Activated T-helper 1 cell treated with anti-CD3 and anti-CD28 coated beads, Interleukin-2, amount 50 U/mL, for 16 hours (primary cell): ENCODE data around the gene PRPF6.

Source experiments
- DNase-seq, 2 donors: peaks; one replicate each; pipeline ENCODE4 v3.0.0-alpha.2; 2020; ENCODE audit warnings: low read depth in 1 of 2, low spot score in 1 of 2

Gene PRPF6

DNA sequence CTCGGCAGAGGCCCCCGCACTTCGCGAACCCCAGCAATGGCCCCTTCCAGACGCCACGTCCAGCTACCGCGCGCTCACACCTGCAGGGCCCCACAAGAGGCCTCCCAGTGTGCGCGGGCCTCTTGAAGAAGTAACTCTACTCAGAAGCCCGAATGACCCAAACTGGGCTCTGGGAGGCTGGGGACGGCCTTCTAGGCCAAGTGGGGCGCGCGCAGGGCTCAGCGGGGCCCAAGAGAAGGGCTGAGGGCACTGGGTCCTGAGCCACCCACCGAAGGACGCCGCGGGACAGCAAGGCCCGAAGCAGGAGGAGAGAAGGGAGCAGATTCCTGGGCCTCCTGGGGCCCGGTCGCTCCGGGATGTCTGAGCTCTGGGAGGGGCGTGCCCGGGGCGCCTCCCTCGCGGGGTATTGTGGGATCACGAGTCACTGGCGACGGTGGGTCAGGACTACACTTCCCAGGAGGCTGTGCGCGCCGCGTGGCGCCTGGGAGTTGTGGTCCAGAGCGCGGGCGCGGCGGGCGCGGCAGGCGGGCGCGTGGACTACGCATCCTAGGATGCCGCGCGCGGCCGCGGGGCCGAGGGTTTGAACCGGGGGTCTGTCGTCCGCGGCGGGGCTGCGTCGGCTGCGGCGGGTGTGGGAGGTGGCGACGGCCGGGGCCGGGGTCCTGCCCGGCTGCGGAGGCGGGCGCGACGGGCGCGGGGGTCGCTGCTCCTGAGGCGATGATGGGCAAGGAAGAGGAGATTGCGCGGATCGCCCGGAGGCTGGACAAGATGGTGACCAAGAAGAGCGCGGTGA, 81.9 kb downstream of the PRPF6 start, which contains the start of gene TCEA2:
TSS of gene TCEA2 (plus strand) at position 603 of the 793 bp plus-strand sequence. CDS start at position 718, 115 bp downstream.
- peak; percentile 89 for DNase-seq

DNA sequence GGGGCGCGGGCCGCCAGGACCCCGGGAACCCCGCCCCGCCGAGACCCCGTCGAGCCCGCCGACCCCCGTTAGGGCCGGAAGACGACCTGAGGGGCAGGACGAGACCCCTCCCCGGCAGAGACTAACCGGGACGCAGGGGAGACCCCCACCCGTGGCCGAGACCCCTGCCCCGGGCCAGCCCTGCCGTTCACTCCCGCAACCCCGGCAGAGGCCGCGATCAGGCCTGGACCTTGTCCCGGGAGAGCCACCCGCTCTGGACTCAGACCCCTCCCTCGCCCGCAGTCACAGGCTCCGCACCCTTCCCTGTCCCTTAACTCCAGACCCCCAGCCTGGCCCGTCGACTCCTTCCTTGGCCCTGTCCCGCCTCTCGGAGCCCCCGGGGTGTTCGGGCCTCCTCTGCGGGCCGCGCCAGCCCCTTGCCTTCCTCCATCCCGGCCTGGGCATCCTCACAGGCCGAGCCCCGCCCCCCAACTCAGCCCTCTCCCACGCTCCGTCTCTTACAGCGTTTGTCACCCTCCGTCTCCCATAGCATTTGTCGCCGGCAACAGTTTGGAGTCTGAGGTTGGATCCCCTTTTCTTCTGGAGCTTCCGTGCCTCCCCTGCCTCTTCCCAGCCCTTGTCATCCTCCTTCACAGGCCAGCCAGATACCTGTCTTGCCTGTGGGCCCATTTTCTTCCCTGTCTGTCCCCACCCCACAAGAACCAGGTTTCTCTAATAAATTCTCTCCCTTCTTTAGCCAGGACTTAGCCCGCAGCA, 82.6 kb downstream of the PRPF6 start:
- no peak for DNase-seq

DNA sequence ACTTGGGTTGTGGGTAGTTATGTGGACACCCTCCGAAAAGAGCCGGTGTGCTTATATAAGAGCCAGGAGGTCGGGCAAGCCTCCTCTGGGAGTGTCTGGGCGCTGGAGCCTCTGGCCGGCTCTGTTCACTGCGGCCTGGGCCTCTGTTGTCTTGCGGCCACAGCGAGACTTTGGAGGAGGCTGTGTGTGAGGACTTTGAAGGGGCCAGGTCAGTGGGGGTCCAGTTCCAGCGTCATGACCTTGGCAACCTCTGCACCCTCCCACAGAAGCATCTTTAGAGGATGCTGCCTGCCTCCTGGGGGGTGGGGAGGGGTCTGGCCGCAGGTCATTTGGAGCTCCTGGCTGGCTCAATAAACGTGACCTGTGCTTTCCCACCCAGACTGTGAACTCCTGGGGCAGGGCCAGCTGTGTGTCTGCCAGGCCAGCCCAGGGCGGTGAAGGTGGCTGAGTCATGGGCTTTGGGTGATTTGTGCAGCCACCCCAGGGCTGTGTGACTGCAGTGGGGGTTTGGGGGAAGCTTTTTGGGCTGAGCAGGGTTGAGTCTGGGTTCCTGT, 83.3 kb downstream of the PRPF6 start:
- no peak for DNase-seq

DNA sequence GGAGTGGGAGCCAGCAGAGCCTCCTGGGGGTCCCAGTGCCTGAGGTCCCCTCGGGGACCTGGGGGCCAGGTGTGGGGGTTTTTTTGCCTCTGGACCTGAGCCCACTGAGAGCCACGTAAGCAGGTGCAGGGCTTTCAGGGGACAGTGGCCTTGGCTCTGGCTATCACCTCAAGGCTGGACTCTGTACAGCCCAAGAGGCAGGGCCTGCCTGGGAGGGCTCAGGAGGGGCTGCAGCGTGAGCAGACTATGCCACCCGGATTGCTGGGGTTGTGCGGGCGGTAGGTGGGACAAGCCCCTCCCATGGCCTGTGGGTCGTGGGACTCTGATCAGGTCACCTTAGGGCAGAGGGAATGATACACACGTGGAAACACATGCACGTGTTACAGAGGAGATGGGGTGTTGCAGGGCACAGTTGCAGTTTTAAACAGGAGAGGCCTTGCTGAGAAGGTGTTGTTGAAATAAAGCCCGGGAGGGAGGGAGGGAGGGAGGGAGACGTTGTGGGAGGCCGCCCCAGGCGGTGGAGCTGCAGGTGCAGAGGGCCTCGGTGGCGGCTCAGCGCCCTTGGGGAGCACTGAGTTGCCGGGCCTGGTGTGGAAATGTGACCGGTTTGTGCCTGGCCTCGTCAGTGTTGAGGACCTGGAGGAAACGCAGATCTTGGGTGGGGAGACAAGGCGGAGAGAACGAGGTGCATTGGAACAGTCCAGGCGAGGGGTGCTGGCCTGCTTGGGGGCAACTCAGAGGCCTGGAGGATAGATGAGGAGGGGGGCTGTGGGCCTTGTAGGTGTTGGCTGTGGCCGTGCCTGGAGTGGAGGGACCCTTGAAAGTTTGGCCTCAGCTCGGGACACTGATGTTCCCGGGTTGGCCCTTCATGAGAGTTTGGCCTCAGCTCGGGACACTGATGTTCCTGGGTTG, 84.4 kb downstream of the PRPF6 start:
- DNase-seq: no peak

GRCh38 chr20:64065974-64066343, 85.0 kb downstream of the PRPF6 start:
- DNase-seq: no peak

GRCh38 chr20:64067005-64067632, 86.2 kb downstream of the PRPF6 start:
- no peak for DNase-seq

GRCh38 chr20:64067733-64068307, 86.9 kb downstream of the PRPF6 start:
- DNase-seq: no peak

DNA sequence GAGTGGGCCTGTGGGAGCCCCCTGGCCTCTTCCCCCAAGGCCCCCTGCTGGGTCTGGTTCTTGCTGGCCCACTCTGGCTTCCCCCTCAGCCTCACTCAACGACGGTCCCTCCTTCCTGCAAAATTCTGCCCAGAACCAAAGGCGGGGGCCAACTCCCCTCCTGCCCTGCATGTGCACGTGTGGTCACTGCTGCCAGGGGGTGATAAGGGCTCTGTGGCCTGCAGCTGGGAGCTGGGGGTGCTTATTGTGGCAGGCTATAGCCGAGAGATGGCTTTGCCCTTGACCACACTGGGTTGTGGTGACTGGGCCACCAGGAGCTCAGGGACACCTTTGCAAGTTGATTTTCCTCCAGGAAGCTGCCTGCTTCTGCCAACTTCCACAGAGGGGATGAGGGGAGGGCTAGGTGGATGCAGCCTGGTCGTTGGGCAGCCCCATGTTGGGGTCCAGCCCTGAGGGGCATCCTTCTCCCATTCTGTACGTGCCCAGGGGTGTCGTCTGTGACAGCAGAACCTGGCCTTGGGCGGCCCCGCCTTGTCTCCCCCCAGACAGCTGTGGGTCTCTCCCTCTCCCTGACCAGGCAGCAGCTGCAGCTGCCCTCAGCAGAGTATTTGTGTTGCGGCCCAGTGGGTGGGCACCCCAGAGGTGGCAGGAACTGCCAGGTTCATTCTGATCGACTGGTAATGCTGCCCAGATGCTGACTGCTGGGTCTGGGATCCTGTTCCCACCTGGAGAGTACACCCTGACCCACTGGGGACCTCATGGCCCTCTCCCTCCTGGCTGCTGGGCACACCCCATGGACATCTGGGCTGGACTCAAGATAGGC, 87.7 kb downstream of the PRPF6 start:
- no peak for DNase-seq

DNA sequence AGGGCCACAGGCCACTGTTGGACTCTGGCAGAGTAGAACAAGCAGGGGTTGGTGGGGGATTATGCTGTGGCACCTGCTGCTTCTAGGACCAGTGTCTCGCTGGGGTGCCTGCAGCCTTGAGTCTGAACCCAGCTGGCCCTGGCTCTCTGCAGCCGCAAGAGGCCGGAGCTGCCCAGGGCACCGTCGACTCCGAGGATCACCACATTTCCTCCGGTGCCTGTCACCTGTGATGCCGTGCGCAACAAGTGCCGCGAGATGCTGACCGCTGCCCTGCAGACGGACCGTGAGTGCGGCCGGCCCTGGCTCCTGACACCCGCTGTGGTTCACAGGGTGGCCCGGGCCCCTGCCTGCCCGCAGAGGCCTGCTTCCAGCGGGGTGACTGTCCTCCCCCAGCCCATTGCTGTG, 88.3 kb downstream of the PRPF6 start:
- DNase-seq: no peak

DNA sequence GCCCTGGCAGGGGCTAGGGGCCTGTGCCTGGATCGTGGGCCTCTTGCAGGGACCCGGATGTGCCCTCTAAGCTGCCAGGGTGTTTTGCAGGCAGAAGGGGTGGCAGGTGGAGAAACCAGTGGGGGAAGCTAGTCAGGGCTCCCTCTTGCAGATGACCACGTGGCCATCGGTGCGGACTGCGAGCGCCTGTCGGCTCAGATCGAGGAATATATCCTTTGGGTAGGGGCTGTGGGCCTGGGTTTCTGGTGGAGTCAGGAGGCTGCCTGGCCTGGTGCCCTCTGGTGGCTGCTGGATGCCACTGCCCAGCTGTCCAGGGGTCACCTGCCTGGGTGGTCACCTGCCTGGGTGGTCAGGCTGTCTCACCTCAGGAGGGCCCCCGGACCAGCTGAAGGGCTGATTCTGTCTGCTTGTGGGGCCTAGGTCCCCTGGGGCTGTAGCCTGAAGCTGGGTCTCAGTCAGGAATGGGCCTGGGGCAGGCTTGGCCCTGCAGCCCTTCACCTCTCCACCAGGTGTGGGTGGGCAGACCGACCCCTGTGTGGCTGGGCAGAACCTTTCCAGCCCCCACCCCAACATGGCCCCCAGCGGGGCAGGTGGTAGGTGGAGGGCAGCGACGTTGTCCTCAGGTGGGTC, 88.8 kb downstream of the PRPF6 start:
- DNase-seq: no peak

DNA sequence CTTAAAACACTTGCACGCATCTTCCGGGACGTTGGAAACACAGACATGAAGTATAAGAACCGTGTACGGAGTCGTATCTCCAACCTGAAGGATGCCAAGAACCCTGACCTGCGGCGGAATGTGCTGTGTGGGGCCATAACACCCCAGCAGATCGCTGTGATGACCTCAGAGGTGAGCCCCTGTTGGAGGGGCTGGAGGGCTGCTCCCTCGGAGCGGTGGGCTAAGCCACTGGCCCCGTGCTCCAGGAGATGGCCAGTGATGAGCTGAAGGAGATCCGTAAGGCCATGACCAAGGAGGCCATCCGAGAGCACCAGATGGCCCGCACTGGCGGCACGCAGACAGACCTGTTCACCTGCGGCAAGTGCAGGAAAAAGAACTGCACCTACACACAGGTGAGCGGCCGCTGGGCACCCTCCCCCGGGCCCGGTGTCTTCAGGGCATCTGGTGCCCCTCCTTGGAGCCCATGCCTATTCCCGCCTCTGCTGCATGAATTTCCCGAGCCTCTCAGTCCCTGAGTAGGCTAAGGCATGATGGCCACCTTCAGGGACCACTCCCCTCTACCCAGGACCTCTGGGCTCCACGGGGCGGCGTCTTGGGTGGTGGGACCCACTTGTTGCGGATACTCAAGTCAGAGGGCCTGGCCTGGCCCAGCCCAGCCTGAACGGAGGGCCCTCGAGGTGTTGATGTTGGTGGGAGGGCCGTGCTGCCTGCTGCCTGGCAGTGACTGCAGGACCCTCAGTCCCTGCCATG, 89.5 kb downstream of the PRPF6 start:
- DNase-seq: no peak

- DNase-seq: no peak
These were observed 90.7 kb downstream of the PRPF6 start for GRCh38 chr20:64071341-64072332.

- DNase-seq: no peak
These were observed 91.6 kb downstream of the PRPF6 start for GRCh38 chr20:64072498-64073063.

- no peak for DNase-seq
These were observed 92.7 kb downstream of the PRPF6 start for GRCh38 chr20:64073476-64074183.

- DNase-seq: no peak
These were observed 93.4 kb downstream of the PRPF6 start for GRCh38 chr20:64074184-64074789.

- DNase-seq: no peak
These were observed 94.0 kb downstream of the PRPF6 start for GRCh38 chr20:64074963-64075362.
